Astrocyte (in vitro differentiated cells and primary cell): ENCODE measurements around the gene DENND11.

Experiments
- EZH2 ChIP-seq: IDR thresholded peaks from 2 replicates; pipeline ENCODE4 v1.6.1; 2012; ENCODE audit warnings: mild to moderate bottlenecking, low read length, inconsistent platforms; ENCODE audit not compliant: insufficient read depth
- TF ChIP-seq, protein P1 (sequence below): IDR thresholded peaks from 2 replicates; pipeline ENCODE4 v1.5.1; 2011; ENCODE audit warnings: low read depth, mild to moderate bottlenecking, inconsistent platforms, low read length, moderate library complexity; ENCODE audit not compliant: insufficient read depth

DNA sequence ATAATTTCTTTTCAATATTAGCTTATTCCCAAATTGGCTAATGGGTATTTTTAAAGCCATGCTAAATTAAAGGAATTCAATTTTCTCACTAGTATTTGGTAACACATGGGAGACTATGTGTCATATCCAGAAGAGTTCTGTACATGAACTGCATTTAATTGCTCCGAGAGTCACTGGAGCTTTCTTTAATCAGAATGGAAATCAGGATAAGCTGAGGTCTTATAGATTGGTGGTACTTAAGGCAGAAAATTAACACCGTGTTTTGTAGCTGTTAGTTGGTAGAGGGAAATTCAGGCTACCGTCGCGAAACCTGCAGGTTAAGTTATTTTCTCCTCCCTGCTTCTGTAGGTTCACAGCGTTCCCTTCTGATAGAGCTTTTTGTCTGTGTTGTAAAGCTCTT is 6.4 kb upstream of the DENND11 start, which contains the start of gene WEE2:
- no peak for TF ChIP-seq EZH2
- TF ChIP-seq, protein P1, sequence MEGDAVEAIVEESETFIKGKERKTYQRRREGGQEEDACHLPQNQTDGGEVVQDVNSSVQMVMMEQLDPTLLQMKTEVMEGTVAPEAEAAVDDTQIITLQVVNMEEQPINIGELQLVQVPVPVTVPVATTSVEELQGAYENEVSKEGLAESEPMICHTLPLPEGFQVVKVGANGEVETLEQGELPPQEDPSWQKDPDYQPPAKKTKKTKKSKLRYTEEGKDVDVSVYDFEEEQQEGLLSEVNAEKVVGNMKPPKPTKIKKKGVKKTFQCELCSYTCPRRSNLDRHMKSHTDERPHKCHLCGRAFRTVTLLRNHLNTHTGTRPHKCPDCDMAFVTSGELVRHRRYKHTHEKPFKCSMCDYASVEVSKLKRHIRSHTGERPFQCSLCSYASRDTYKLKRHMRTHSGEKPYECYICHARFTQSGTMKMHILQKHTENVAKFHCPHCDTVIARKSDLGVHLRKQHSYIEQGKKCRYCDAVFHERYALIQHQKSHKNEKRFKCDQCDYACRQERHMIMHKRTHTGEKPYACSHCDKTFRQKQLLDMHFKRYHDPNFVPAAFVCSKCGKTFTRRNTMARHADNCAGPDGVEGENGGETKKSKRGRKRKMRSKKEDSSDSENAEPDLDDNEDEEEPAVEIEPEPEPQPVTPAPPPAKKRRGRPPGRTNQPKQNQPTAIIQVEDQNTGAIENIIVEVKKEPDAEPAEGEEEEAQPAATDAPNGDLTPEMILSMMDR = no peak
